HEK293 (cell line): Measurements from ENCODE around the gene CYP2A6.

Source experiments
- CTCF ChIA-PET: fragments of 350-600 bp; formaldehyde crosslinking; extraction: SDS; loops from one replicate; lab custom pipeline; 2021; ENCODE audit warnings: antibody characterized with exemption; lab: Yijun Ruan, JAX
- POLR2A ChIA-PET: fragments of 300-600 bp; formaldehyde crosslinking; extraction: SDS; loops from one replicate; lab custom pipeline; 2020; ENCODE audit warnings: antibody characterized with exemption, inconsistent platforms; lab: Yijun Ruan, JAX
- H3K27ac ChIP-seq: fragments of 200-500 bp; sonication (Bioruptor generic); 2 replicates; pipeline ENCODE4 v1.5.1; 2014; ENCODE audit warnings: low read depth, low read length, control low read depth, inconsistent platforms; ENCODE audit errors: extremely low read depth
- H3K36me3 ChIP-seq, 2 experiments: fragments of 200-500 bp in 1 of 2; sonication (Bioruptor generic) in 1 of 2; 1 replicate in 1 of 2; 2 replicates in 1 of 2; pipeline ENCODE4 v1.5.1; 2014 to 2017; ENCODE audit warnings: inconsistent platforms in 2 of 2, low read length in 2 of 2; ENCODE audit not compliant: control insufficient read depth in 2 of 2, insufficient read depth in 1 of 2
- H3K4me1 ChIP-seq: fragments of 200-500 bp; sonication (Bioruptor generic); 2 replicates; pipeline ENCODE4 v1.5.1; 2014; ENCODE audit warnings: mild to moderate bottlenecking, low read length, inconsistent platforms; ENCODE audit not compliant: control insufficient read depth, insufficient read depth
- H3K4me3 ChIP-seq: 2 replicates; pipeline ENCODE4 v1.5.1; 2011; ENCODE audit warnings: low read depth, mild to moderate bottlenecking, control low read depth, low read length, moderate library complexity
- H3K9me3 ChIP-seq: fragments of 200-500 bp; sonication (Bioruptor generic); 2 replicates; pipeline ENCODE4 v1.5.1; 2014; ENCODE audit warnings: low read depth, low read length, inconsistent platforms; ENCODE audit not compliant: control insufficient read depth, insufficient read depth
- ATF2 ChIP-seq: fragments of 450-650 bp; formaldehyde crosslinking; IDR thresholded peaks from 2 replicates; pipeline ENCODE4 v1.5.1; 2016; ENCODE audit warnings: missing biosample characterization, missing genetic modification characterization, low read depth
- BCL6B ChIP-seq: fragments of 450-650 bp; formaldehyde crosslinking; IDR thresholded peaks from 2 replicates; pipeline ENCODE4 v1.5.1; 2017; ENCODE audit warnings: missing biosample characterization, missing genetic modification characterization
- EGR2 ChIP-seq: fragments of 450-650 bp; formaldehyde crosslinking; IDR thresholded peaks from 2 replicates; pipeline ENCODE4 v1.5.1; 2016; ENCODE audit warnings: low read depth, missing biosample characterization, missing genetic modification characterization
- FEZF1 ChIP-seq: fragments of 450-650 bp; formaldehyde crosslinking; IDR thresholded peaks from 2 replicates; pipeline ENCODE4 v1.5.1; 2016; ENCODE audit warnings: missing biosample characterization, missing genetic modification characterization
- GLIS1 ChIP-seq: fragments of 450-650 bp; formaldehyde crosslinking; IDR thresholded peaks from 2 replicates; pipeline ENCODE4 v1.5.1; 2016; ENCODE audit warnings: missing biosample characterization, missing genetic modification characterization
- INSM2 ChIP-seq: fragments of 450-650 bp; formaldehyde crosslinking; IDR thresholded peaks from 2 replicates; pipeline ENCODE4 v1.5.1; 2016; ENCODE audit warnings: missing biosample characterization, missing genetic modification characterization
- KLF9 ChIP-seq: fragments of 450-650 bp; formaldehyde crosslinking; IDR thresholded peaks from 2 replicates; pipeline ENCODE4 v1.5.1; 2016; ENCODE audit warnings: missing biosample characterization, missing genetic modification characterization, low read depth
- PRDM1 ChIP-seq: fragments of 450-650 bp; formaldehyde crosslinking; IDR thresholded peaks from 2 replicates; pipeline ENCODE4; 2016; ENCODE audit warnings: missing biosample characterization, missing genetic modification characterization
- SP7 ChIP-seq: fragments of 450-650 bp; formaldehyde crosslinking; IDR thresholded peaks from 2 replicates; pipeline ENCODE4 v1.5.1; 2016; ENCODE audit warnings: missing biosample characterization, missing genetic modification characterization
- YY1 ChIP-seq: fragments of 450-650 bp; formaldehyde crosslinking; IDR thresholded peaks from 2 replicates; pipeline ENCODE4 v1.5.1; 2018; ENCODE audit warnings: missing biosample characterization, missing genetic modification characterization
- YY2 ChIP-seq: fragments of 450-650 bp; formaldehyde crosslinking; IDR thresholded peaks from 2 replicates; pipeline ENCODE4 v1.5.1; 2016; ENCODE audit warnings: missing biosample characterization, missing genetic modification characterization
- ZBTB1 ChIP-seq: fragments of 450-650 bp; formaldehyde crosslinking; IDR thresholded peaks from 2 replicates; pipeline ENCODE4 v1.5.1; 2016; ENCODE audit warnings: missing biosample characterization, missing genetic modification characterization
- ZBTB20 ChIP-seq: fragments of 450-650 bp; formaldehyde crosslinking; IDR thresholded peaks from 2 replicates; pipeline ENCODE4 v1.5.1; 2016; ENCODE audit warnings: missing biosample characterization, missing genetic modification characterization
- ZNF10 ChIP-seq: fragments of 450-650 bp; formaldehyde crosslinking; IDR thresholded peaks from 2 replicates; pipeline ENCODE4 v1.5.1; 2017; ENCODE audit warnings: missing biosample characterization, missing genetic modification characterization
- ZNF121 ChIP-seq: fragments of 450-650 bp; formaldehyde crosslinking; IDR thresholded peaks from 2 replicates; pipeline ENCODE4 v1.5.1; 2016; ENCODE audit warnings: missing biosample characterization, missing genetic modification characterization
- ZNF140 ChIP-seq: fragments of 450-650 bp; formaldehyde crosslinking; IDR thresholded peaks from 2 replicates; pipeline ENCODE4 v1.5.1; 2016; ENCODE audit warnings: missing biosample characterization, missing genetic modification characterization
- ZNF157 ChIP-seq: fragments of 450-650 bp; formaldehyde crosslinking; IDR thresholded peaks from 2 replicates; pipeline ENCODE4 v1.5.1; 2016; ENCODE audit warnings: missing biosample characterization, missing genetic modification characterization
- ZNF18 ChIP-seq: fragments of 450-650 bp; formaldehyde crosslinking; IDR thresholded peaks from 2 replicates; pipeline ENCODE4 v1.5.1; 2016; ENCODE audit warnings: missing biosample characterization, missing genetic modification characterization
- ZNF202 ChIP-seq: fragments of 450-650 bp; formaldehyde crosslinking; IDR thresholded peaks from 2 replicates; pipeline ENCODE4 v1.5.1; 2016; ENCODE audit warnings: missing biosample characterization, missing genetic modification characterization, borderline replicate concordance
- ZNF239 ChIP-seq: fragments of 450-650 bp; formaldehyde crosslinking; IDR thresholded peaks from 2 replicates; pipeline ENCODE4 v1.5.1; 2016; ENCODE audit warnings: missing biosample characterization, missing genetic modification characterization
- ZNF274 ChIP-seq, 2 experiments: fragments of 200-500 bp in 1 of 2; fragments of 450-650 bp in 1 of 2; sonication (Bioruptor generic) in 1 of 2; formaldehyde crosslinking in 1 of 2; IDR thresholded peaks; 2 replicates each; pipeline versions ENCODE4 v1.5.1 to v1.6.1; 2014 to 2016; ENCODE audit warnings: borderline replicate concordance in 1 of 2, inconsistent platforms in 1 of 2, low read length in 1 of 2, missing biosample characterization in 1 of 2, missing genetic modification characterization in 1 of 2
- ZNF280D ChIP-seq: fragments of 450-650 bp; formaldehyde crosslinking; IDR thresholded peaks from 2 replicates; pipeline ENCODE4 v1.5.1; 2016; ENCODE audit warnings: missing biosample characterization, missing genetic modification characterization
- ZNF335 ChIP-seq: fragments of 450-650 bp; formaldehyde crosslinking; conservative IDR thresholded peaks from 2 replicates; pipeline ENCODE4 v1.5.1; 2016; ENCODE audit warnings: missing biosample characterization, missing genetic modification characterization
- ZNF623 ChIP-seq: fragments of 450-650 bp; formaldehyde crosslinking; IDR thresholded peaks from 2 replicates; pipeline ENCODE4 v1.5.1; 2016; ENCODE audit warnings: missing biosample characterization, missing genetic modification characterization
- ZNF658 ChIP-seq: fragments of 450-650 bp; formaldehyde crosslinking; IDR thresholded peaks from 2 replicates; pipeline ENCODE4; 2016; ENCODE audit warnings: missing biosample characterization, missing genetic modification characterization
- ZNF660 ChIP-seq: fragments of 450-650 bp; IDR thresholded peaks from 2 replicates; pipeline ENCODE4 v1.5.1; 2018; ENCODE audit warnings: missing biosample characterization, mild to moderate bottlenecking, missing genetic modification characterization
- ZNF792 ChIP-seq: fragments of 450-650 bp; formaldehyde crosslinking; IDR thresholded peaks from 2 replicates; pipeline ENCODE4 v1.5.1; 2016; ENCODE audit warnings: missing biosample characterization, missing genetic modification characterization

Gene CYP2A6

GRCh38 chr19:40797963-40798682, 52.1 kb downstream of the CYP2A6 start (continued):
- TF ChIP-seq ZNF660 (tag by site-specific recombination) (no peak), ZBTB1 (tag by site-specific recombination) (no peak), ZNF140 (tag by site-specific recombination) (no peak), PRDM1 (tag by site-specific recombination) (peak; percentile 88), ZNF10 (peak; percentile 74), YY2 (peak; percentile 54), ZNF658 (tag by site-specific recombination) (no peak), ZNF280D (0 out of 2 replicates have a peak, but pooled peaks have one; percentile 48), INSM2 (tag by site-specific recombination) (no peak), ZBTB20 (tag by site-specific recombination) (peak; percentile 97), ZNF623 (tag by site-specific recombination) (0 out of 2 replicates have a peak, but pooled peaks have one; percentile 24), YY1 (peak; percentile 72; the same call in 1 of the 2 replicates), ZNF202 (tag by site-specific recombination) (no peak)

GRCh38 chr19:40797166-40797962, 52.9 kb downstream of the CYP2A6 start:
- Histone ChIP-seq H3K4me3 (no peak overlapping the region), H3K9me3 (no peaks in the 10 kb centered on the region), H3K4me1 (peaks cover 30% of the 10 kb centered on the region), H3K27ac (peak overlapping the region; percentile 77; the same call in 1 of the 2 replicates), H3K36me3 (peaks cover 19 to 40% of the 10 kb centered on the region in 2 experiments)
- ChIA-PET POLR2A (interaction anchor here (0.6 to 3.6 kb wide), 8 partner anchors 9 to 354 kb away, joined by 3 to 66 read pairs (median 4); partner anchors contain the start of gene RAB4B), CTCF (interaction anchor here (0.7 to 5.0 kb wide), 7 partner anchors 10 to 352 kb away, joined by 3 to 43 read pairs (median 3); partner anchors contain the start of gene RAB4B)
- TF ChIP-seq SP7 (tag by site-specific recombination) (no peak), ZNF18 (tag by site-specific recombination) (peak; percentile 14; the same call in 1 of the 2 replicates), ZNF157 (tag by site-specific recombination) (peak; percentile 14; the same call in 1 of the 2 replicates), BCL6B (tag by site-specific recombination) (no peak), ZNF239 (no peak), ZNF792 (tag by site-specific recombination) (no peak), ATF2 (no peak), ZNF121 (peak; percentile 92), FEZF1 (tag by site-specific recombination) (no peak), EGR2 (no peak), ZNF335 (tag by site-specific recombination) (no peak), KLF9 (no peak), ZNF274 (IDR thresholded peaks at IDR 0.05; ENCODE audit: low read length) (no peak), ZNF274 (tag by site-specific recombination; IDR thresholded peaks at IDR 0.05; ENCODE audit: borderline replicate concordance) (no peak), GLIS1 (tag by site-specific recombination) (no peak)
